HEK293 (cell line): ENCODE results near the gene OGFOD2.

Source experiments
- CTCF ChIP-seq: fragments of 450-650 bp; formaldehyde crosslinking; IDR thresholded peaks from 2 replicates; pipeline ENCODE4 v1.5.1; 2016; ENCODE audit warnings: missing biosample characterization, missing genetic modification characterization
- ZBTB7A ChIP-seq: fragments of 450-650 bp; formaldehyde crosslinking; IDR thresholded peaks from 2 replicates; pipeline ENCODE4 v1.5.1; 2016; ENCODE audit warnings: low read depth, missing biosample characterization, missing genetic modification characterization
- ZNF580 ChIP-seq: fragments of 450-650 bp; formaldehyde crosslinking; IDR thresholded peaks from 2 replicates; pipeline ENCODE4 v1.5.1; 2016; ENCODE audit warnings: missing biosample characterization, missing genetic modification characterization
- TF ChIP-seq, protein P1 (sequence below): fragments of 450-650 bp; formaldehyde crosslinking; IDR thresholded peaks from 2 replicates; pipeline ENCODE4 v1.5.1; 2017; ENCODE audit warnings: missing biosample characterization, mild to moderate bottlenecking, missing genetic modification characterization, moderate library complexity

DNA sequence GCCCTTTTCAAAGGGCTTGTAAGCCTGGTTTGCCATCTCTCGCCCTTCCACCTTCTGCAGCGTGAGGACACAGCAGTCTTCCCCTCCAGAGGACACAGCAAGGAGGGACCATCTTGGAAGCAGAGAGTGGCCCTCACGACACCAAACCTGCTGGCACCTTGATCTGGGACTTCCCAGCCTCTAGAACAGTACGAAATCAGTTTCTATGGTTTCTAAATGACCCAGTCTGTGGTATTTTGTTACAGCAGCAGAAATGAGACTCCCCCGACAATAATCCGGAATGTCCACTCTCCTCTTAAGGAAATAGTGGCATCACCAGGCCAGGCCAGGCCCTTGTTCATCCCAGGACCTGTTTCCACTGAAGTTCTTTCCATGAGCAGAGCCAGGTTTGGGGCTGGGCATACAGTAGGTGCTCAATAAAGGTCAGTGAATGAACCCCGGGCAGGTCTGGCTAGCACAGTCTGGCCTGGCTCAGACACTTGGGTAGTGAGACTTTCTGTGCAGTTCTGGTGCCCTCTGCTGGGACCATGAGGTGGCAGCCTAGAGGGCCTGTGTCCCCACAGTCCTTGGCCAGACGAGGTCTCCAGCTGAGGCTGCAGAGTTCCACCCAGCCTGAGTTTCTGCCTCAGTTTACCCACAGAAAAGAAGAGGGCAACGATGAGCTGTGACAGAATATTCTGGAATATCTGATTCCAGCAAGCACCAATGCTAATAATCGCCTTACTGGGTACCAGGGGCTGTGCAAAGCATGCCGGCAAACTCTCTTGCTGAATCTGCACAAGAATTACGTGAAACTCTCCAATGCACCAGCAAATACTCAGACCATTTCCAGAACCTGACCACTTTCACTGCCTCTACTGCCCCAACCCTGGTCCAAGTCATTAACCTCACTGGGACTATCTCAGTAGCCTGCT, 22.8 kb upstream of the OGFOD2 start:
- TF ChIP-seq, protein P1, sequence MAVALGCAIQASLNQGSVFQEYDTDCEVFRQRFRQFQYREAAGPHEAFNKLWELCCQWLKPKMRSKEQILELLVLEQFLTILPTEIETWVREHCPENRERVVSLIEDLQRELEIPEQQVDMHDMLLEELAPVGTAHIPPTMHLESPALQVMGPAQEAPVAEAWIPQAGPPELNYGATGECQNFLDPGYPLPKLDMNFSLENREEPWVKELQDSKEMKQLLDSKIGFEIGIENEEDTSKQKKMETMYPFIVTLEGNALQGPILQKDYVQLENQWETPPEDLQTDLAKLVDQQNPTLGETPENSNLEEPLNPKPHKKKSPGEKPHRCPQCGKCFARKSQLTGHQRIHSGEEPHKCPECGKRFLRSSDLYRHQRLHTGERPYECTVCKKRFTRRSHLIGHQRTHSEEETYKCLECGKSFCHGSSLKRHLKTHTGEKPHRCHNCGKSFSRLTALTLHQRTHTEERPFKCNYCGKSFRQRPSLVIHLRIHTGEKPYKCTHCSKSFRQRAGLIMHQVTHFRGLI (tag by site-specific recombination) = no peak
- TF ChIP-seq ZNF580 (no peak), ZBTB7A (tag by site-specific recombination) (no peak), CTCF (tag by site-specific recombination) (peak; percentile 90)
